SIG-M5 treated with dmso at 0.1 percent for 504 hours (cell line): ENCODE measurements around the gene C14orf93.

Source experiments
- DNase-seq: peaks from one replicate; lab custom pipeline; 2025; ENCODE audit not compliant: unreplicated experiment; lab: John Stamatoyannopoulos, UW

The C14orf93 gene

GRCh38 chr14:23045419-23046357, 35.7 kb upstream of the C14orf93 start:
- DNase-seq = no peak

- no peak for DNase-seq
Measured at GRCh38 chr14:23044840-23045239, 34.9 kb upstream of the C14orf93 start.

DNA sequence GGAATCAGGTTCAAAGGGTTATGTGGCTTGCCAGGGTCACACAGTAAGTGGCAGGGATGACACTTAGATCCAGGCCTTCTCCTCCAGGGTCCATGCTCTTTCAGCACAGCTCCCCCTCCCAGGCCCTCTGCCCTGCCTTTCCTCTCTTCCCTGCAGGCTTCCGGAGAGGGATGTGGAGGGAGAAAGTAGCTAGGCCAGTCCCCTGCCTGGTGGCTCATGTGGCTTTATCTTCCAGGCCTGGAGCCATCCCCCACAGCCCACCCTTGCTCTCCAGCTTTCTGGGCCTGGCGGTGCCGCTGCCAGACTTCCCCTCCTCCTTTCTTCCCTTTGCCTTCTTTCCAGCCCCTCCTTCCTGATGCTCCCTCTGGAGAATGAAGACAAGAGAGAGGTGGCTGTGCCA, 33.8 kb upstream of the C14orf93 start:
- no peak for DNase-seq

GRCh38 chr14:23043145-23043544, 33.2 kb upstream of the C14orf93 start:
- DNase-seq = no peak

DNA sequence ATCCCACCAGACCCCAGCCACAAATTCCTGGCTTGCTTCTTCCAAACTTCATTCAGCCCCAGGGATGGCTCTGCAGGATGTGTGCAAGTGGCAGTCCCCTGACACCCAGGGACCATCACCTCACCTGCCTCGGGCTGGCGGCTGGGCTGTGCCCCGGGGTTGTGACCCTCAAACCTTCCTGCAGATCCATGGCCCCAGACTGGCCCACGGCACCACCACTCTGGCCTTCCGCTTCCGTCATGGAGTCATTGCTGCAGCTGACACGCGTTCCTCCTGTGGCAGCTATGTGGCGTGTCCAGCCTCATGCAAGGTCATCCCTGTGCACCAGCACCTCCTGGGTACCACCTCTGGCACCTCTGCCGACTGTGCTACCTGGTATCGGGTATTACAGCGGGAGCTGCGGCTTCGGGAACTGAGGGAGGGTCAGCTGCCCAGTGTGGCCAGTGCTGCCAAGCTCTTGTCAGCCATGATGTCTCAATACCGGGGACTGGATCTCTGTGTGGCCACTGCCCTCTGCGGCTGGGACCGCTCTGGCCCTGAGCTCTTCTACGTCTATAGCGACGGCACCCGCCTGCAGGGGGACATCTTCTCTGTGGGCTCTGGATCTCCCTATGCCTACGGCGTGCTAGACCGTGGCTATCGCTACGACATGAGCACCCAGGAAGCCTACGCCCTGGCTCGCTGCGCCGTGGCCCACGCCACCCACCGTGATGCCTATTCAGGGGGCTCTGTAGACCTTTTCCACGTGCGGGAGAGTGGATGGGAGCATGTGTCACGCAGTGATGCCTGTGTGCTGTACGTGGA, 32.4 kb upstream of the C14orf93 start, which contains the start of gene PSMB11:
Gene PSMB11 (plus strand): TSS at position 51 of the 804 bp plus-strand sequence. CDS start 14 bp downstream, at position 65.
- no peak for DNase-seq

- DNase-seq = no peak
Measured at GRCh38 chr14:23041729-23042128, 31.8 kb upstream of the C14orf93 start.

DNA sequence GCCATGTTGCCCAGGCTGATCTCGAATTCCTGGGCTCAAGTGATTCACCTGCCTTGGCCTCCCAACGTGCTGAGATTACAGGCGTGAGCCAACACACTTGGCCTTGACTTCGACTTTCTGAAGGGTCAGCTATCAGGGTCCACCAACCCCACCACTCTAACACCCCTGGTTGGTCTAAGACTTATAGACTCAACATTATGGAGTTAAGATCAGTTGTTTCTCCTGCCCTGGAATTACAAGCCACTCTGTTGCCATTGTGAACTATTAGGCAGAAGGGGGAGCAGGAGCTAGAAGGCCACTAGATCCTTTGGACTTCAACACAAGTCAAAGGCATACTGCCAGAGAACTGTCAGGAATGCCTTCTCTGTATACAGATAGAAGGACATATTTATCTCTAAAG, 30.2 kb upstream of the C14orf93 start:
- DNase-seq = no peak

DNA sequence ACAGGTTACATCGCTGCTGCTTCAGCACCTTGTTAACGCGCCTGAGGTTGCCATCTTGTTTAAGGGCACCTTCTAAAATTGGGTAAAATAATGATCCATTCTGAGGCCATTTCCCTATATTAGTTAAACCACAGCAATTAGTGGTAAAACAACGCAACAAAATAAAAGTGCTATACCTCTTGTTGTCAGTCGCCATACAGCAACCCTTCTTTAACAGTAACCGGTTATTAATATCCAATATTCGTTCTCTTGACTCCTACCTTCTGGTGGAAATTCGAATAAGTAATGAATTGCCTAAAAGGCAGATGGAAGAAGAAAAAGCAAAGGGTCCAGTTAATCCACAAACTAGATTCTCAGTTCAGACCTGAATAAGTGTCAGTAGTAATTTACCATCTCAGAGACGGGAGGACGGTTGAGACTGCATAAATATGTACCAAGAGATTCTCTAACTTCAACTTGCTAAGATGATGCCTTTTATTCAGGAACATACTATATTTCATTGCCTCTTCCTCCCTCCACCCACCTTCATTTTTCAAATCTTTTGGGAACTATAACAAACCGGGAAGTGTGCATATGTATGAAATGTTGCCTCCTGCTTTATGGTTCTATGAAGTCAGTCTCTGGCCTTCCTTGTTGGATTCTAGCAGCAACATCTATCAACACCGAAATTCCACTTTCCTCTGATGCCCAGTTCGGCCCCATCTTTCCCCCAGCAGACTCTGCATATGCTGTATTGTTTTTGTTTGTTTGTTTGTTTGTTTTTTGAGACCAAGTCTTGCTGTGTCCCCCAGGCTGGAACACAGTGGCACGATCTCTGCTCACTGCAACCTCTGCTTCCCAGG, 25.6 kb upstream of the C14orf93 start:
- DNase-seq = no peak

GRCh38 chr14:23034498-23035302, 24.8 kb upstream of the C14orf93 start, which contains the start of gene PSMB5:
PSMB5 (minus strand) TSS chr14:23034900; CDS start chr14:23034881, 19 bp downstream.
- DNase-seq = no peak

DNA sequence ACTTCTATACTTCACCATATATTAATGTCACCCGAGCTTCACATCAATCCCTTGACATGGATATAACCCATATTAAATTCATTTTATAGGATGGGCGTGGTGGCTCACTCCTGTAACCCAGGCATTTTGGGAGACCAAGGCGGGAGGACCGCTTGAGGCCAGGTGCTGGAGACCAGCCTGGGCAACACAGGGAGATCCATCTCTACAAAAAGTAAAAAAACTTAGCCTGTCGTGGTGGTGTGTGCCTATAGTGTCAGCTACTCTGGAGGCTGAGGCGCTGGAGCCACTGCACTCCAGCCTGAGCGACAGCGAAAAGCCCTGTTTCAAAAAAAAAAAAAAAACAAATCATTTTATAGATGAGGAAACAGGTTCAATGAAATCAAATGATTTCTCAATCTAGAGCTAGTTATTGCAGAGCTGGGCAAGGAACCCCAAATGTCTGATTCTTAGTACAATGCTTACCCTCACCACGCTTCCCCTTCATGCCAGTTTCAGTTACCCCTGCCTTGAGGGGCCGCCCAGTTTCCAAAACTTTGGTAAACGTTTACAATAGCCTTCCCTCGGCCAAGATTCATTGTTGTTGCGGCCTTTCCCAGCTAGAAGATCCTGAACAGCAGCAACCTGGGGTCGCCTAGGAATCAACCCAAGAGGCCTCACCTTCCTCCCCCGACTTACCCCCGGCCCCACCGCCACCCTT, 24.0 kb upstream of the C14orf93 start:
- no peak for DNase-seq

DNA sequence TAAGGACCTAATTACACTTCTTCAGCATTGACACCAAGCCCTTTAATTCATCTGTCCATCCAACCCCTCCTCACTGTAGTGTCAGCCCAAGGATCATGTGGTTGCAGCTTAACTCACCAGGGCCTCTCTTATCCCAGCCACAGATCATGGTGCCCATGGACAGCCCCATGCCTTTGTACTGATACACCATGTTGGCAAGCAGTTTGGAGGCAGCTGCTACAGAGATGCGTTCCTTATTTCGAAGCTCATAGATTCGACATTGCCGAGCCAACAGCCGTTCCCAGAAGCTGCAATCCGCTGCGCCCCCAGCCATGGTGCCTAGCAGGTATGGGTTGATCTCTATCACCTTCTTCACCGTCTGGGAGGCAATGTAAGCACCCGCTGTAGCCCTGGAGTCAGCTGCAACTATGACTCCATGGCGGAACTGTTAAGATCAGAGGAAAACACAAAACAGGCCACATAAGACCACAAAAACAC, 23.3 kb upstream of the C14orf93 start:
- DNase-seq = no peak

GRCh38 chr14:23030936-23031335, 21.0 kb upstream of the C14orf93 start:
- no peak for DNase-seq

- no peak for DNase-seq
Measured at GRCh38 chr14:23028799-23029198, 18.9 kb upstream of the C14orf93 start.

- no peak for DNase-seq
Measured at GRCh38 chr14:23025151-23025814, 15.3 kb upstream of the C14orf93 start.

DNA sequence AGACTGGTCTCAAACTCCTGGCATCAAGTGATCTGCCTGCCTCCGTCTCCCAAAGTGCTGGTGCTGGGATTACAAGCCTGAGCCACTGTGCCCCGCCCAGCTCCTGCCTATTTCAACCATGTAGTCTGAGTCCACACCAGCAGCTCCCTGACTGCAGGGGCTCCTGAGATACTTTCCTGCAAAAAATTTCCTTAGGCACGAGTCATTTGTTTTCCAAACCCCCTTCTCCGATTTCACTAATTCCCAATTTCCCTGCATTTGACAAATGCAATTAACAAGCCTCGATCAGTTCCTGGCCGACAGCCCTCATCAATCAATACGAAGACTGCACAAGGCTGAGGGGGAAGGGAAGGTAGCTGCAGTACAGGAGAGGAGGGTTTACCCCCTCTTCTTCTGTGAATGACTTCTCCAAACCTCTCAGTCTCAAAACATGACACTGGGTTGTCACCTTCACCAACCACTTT, 14.7 kb upstream of the C14orf93 start:
- DNase-seq = no peak

DNA sequence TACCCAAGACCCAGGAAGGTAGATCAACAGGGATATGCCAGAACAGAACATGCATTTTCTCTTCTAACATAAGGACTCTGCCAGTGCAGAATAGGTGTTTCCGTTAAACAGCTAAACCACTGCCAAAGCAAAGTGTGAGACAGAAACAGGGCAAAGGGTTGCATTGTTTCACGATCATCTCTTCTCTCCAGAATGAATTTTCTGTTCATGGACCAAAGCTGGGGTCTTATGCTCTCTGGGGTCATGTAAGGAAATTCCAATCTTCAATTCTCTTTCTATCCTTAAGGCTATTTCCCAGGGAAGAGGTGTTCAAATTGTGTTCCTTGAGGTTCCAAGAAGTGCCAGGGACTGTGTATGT, 13.8 kb upstream of the C14orf93 start:
- DNase-seq = no peak

DNA sequence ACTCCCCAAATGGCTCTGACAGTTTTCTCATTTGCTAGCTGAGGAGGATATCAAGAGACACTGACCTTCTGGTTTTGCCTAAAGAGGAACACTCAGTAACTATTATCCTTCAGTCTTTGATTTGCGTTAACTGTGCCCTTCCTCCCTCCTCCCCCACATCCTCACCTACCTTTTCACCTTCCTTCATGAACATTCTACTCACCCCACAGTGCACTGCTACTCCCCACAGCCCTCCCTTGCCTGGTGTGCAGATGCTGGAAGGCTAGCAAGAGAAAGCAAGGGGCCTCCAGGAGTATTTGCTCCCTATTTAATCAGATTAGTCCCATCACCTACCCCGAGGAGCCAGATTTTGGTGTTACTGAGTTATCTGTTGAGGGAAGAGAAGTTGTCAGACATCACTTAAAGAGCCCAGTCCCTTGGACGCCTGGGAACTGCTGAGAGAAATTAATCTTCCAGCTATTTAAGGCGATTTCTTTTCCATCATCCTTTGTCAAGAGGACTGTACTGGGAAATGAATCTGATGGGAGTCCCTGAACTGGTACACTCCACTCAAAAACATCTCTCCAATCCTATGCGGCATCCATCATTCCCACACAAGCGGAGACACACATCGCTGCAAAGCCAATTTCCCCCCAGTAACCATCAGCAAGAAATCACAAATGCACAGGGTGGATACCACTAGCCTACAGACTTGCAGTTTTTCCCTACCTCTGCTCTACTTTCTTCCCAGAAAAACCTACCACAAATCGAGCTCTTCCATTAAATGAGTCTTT, 13.3 kb upstream of the C14orf93 start:
- DNase-seq = no peak

GRCh38 chr14:23021889-23022442, 12.0 kb upstream of the C14orf93 start:
- no peak for DNase-seq
